ENCODE measurements around the gene ZNF770. TPM values are rescaled to one million over a fixed set of nuclear protein-coding genes. Genes with fewer than 3 reads are reported as not detected.

Gene ZNF770
- total RNA-seq, 1 experiment from 2014 or later = 43.0 TPM

- TF ChIP-seq, protein P1, sequence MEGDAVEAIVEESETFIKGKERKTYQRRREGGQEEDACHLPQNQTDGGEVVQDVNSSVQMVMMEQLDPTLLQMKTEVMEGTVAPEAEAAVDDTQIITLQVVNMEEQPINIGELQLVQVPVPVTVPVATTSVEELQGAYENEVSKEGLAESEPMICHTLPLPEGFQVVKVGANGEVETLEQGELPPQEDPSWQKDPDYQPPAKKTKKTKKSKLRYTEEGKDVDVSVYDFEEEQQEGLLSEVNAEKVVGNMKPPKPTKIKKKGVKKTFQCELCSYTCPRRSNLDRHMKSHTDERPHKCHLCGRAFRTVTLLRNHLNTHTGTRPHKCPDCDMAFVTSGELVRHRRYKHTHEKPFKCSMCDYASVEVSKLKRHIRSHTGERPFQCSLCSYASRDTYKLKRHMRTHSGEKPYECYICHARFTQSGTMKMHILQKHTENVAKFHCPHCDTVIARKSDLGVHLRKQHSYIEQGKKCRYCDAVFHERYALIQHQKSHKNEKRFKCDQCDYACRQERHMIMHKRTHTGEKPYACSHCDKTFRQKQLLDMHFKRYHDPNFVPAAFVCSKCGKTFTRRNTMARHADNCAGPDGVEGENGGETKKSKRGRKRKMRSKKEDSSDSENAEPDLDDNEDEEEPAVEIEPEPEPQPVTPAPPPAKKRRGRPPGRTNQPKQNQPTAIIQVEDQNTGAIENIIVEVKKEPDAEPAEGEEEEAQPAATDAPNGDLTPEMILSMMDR (IDR thresholded peaks at IDR 0.05) = no peak
- Histone ChIP-seq H3K27me3 (ENCODE audit: control insufficient read depth, insufficient read depth, low read length) (0 out of 2 replicates have a peak, but pooled peaks cover 3% of the 10 kb centered on the region), H3K4me3 (ENCODE audit: low read depth in 2 of 2, low read length in 2 of 2) (no peak overlapping the region), H3K9me3 (ENCODE audit: control insufficient read depth, insufficient read depth, low read depth, low read length) (no peaks in the 10 kb centered on the region), H3K27ac (ENCODE audit: low read length) (no peak overlapping the region), H3K36me3 (ENCODE audit: control insufficient read depth, insufficient read depth, low read length) (no peaks in the 10 kb centered on the region), H3K4me1 (ENCODE audit: control insufficient read depth, insufficient read depth, low read length) (no peaks in the 10 kb centered on the region)
- ChIA-PET CTCF (no interaction called here), POLR2A (no interaction called here)
- BruUV-seq (replicated peaks) = no TSS peak
- in situ Hi-C loops (cut with HindIII; ENCODE audit: low pct_unique_long_range_greater_than_20kb, low sequenced_read_pairs) (no loop called here), intact Hi-C loops (cut with micrococcal nuclease; ENCODE audit: unreplicated experiment) (no loop called here)
- DNase-seq (ENCODE audit: low read depth, low spot score) (no peak), ATAC-seq (no peak)
Measured at GRCh38 chr15:35028235-35028984, 40.3 kb upstream of the ZNF770 start.

- Histone ChIP-seq H3K4me3 (ENCODE audit: low read depth in 2 of 2, low read length in 2 of 2) (no peak overlapping the region), H3K27me3 (ENCODE audit: control insufficient read depth, insufficient read depth, low read length) (0 out of 2 replicates have a peak, but pooled peaks cover 2% of the 10 kb centered on the region), H3K4me1 (ENCODE audit: control insufficient read depth, insufficient read depth, low read length) (no peaks in the 10 kb centered on the region), H3K36me3 (ENCODE audit: control insufficient read depth, insufficient read depth, low read length) (no peaks in the 10 kb centered on the region), H3K27ac (ENCODE audit: low read length) (no peak overlapping the region), H3K9me3 (ENCODE audit: control insufficient read depth, insufficient read depth, low read depth, low read length) (no peaks in the 10 kb centered on the region)
- POLR2A ChIA-PET = interaction anchor here (0.6 kb wide), 1 partner anchor 28 kb away, joined by 8 read pairs; no protein-coding TSS in a partner anchor
- ATAC-seq (no peak), DNase-seq (ENCODE audit: low read depth, low spot score) (no peak)
- TF ChIP-seq SIN3A (IDR thresholded peaks at IDR 0.05; ENCODE audit: borderline replicate concordance, insufficient read depth, low read depth, low read length) (no peak), TCF7L2 (IDR thresholded peaks at IDR 0.05; ENCODE audit: low read depth, low read length) (no peak), POLR2AphosphoS5 (IDR thresholded peaks at IDR 0.05; ENCODE audit: low read depth, low read length) (no peak)
- TF ChIP-seq, protein P2, sequence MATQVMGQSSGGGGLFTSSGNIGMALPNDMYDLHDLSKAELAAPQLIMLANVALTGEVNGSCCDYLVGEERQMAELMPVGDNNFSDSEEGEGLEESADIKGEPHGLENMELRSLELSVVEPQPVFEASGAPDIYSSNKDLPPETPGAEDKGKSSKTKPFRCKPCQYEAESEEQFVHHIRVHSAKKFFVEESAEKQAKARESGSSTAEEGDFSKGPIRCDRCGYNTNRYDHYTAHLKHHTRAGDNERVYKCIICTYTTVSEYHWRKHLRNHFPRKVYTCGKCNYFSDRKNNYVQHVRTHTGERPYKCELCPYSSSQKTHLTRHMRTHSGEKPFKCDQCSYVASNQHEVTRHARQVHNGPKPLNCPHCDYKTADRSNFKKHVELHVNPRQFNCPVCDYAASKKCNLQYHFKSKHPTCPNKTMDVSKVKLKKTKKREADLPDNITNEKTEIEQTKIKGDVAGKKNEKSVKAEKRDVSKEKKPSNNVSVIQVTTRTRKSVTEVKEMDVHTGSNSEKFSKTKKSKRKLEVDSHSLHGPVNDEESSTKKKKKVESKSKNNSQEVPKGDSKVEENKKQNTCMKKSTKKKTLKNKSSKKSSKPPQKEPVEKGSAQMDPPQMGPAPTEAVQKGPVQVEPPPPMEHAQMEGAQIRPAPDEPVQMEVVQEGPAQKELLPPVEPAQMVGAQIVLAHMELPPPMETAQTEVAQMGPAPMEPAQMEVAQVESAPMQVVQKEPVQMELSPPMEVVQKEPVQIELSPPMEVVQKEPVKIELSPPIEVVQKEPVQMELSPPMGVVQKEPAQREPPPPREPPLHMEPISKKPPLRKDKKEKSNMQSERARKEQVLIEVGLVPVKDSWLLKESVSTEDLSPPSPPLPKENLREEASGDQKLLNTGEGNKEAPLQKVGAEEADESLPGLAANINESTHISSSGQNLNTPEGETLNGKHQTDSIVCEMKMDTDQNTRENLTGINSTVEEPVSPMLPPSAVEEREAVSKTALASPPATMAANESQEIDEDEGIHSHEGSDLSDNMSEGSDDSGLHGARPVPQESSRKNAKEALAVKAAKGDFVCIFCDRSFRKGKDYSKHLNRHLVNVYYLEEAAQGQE (IDR thresholded peaks at IDR 0.05; ENCODE audit: insufficient read depth in 1 of 2, low read depth in 2 of 2, low read length in 1 of 2) = no peak
- TF ChIP-seq, protein P1 (IDR thresholded peaks at IDR 0.05) = no peak
- CTCF ChIA-PET = no interaction called here
- intact Hi-C loops (cut with micrococcal nuclease; ENCODE audit: unreplicated experiment) (no loop called here), in situ Hi-C loops (cut with HindIII; ENCODE audit: low pct_unique_long_range_greater_than_20kb, low sequenced_read_pairs) (no loop called here)
- BruUV-seq (replicated peaks) = no TSS peak
Measured at GRCh38 chr15:35023804-35024203, 35.7 kb upstream of the ZNF770 start.
